ENCODE measurements around the gene S100A1. TPM values are rescaled to one million over a fixed set of nuclear protein-coding genes. Genes with fewer than 3 reads are reported as not detected.
A peak's percentile ranks its signal among the peaks of the same experiment; 100 is the strongest.

The S100A1 gene
- total RNA-seq, 4 donors from 2014 or later = 2.4 to 8.3 (median 2.8) TPM

- no peak for ATAC-seq
- H3K27me3 ChIP-seq = no peaks in the 10 kb centered on the region
- H3K27ac ChIP-seq = peak overlapping the region; percentile 59 to 90 (median 86)
- peaks cover 0 to 10% of the 10 kb centered on the region in 2 donors for H3K36me3 ChIP-seq
- WGBS, 2 donors (ENCODE audit: low coverage in 1 of 2) = 13 to 14% methylated on average over 3 to 7 of the region's 11 CpGs
- TF ChIP-seq POLR2A (IDR thresholded peaks at IDR 0.05) (no peak), EP300 (IDR thresholded peaks at IDR 0.05) (no peak), CTCF (IDR thresholded peaks at IDR 0.05) (no peak), POLR2AphosphoS5 (IDR thresholded peaks at IDR 0.05) (no peak)
- peak overlapping the region; percentile 56 to 70 for H3K4me3 ChIP-seq
- H3K4me1 ChIP-seq = peaks cover 0 to 69% (median 35%) of the 10 kb centered on the region in 3 donors
- no peaks in the 10 kb centered on the region for H3K9me3 ChIP-seq
Observed at GRCh38 chr1:153612111-153612754, 16.0 kb upstream of the S100A1 start.

DNA sequence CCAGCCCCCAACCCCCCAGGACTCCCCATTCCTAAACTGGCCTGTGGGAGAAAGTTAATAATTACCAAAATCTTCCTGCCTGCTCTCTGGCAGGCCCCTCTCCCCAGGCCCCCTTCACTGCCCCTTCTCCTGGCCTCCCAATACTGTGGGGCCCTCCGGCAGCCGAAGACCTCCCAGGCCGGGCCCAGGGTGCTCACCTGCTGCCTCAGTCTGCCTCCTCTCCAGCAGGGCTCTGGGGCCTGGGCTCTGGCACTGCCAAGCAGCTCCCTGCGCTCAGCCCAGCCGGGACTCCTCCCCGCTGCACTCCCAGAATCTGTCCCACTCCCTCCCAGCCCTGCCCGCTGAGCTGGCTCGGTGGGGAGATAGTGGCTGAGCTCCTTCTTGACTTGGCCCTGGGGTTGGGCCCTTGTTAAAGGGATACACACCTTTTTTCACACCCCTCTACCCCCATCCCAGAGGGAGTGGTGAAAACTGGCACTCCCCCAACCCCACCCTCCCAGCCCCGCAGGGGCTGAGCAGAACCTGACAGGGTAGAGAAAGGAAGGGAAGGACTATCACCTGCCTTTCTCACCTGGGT is 15.4 kb upstream of the S100A1 start, which contains the start of gene S100A16:
Gene S100A16 (minus strand): TSS at position 383 of the 577 bp plus-strand sequence. CDS start 4,986 bp downstream, outside the sequence.
- Histone ChIP-seq H3K4me3 (peak within 1 kb of the TSS; percentile 56 to 70), H3K27ac (peak within 1 kb of the TSS; percentile 59 to 90 (median 86)), H3K36me3 (peaks cover 0 to 4% of the 10 kb centered on the region in 2 donors), H3K9me3 (no peaks in the 10 kb centered on the region), H3K27me3 (no peaks in the 10 kb centered on the region), H3K4me1 (peaks cover 0 to 63% (median 41%) of the 10 kb centered on the region in 3 donors)
- TF ChIP-seq CTCF (IDR thresholded peaks at IDR 0.05) = no peak
- TF ChIP-seq POLR2AphosphoS5 (IDR thresholded peaks at IDR 0.05) = peak; percentile 86
- TF ChIP-seq POLR2A (IDR thresholded peaks at IDR 0.05) = peak; percentile 59 to 72
- no peak for TF ChIP-seq EP300 (IDR thresholded peaks at IDR 0.05)
- 26% methylated on average over 5 of the region's 9 CpGs; no CpG with 5 or more reads in 1 of the 2 donors for WGBS, 2 donors (ENCODE audit: low coverage in 1 of 2)
- peak; percentile 75 for ATAC-seq

DNA sequence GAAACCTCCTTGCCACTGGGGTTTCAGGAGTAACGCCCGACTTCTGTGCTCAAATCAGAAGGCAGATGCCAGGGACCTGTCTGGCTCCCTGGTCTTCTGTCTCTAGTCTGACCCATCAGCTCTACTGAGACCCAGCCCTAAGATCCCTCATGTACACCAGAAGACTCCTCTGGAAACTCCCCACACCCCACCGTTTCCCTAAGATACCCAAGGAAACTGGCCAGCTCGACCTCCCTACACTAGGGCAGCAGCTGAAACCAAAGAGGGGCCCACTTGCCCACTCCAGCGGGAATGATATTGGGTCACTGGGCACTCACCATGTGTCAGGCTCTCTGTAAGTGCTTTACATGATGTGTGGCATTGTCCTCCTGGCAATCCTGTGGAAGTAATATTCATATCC is 14.8 kb upstream of the S100A1 start:
- no peak for TF ChIP-seq POLR2A (IDR thresholded peaks at IDR 0.05)
- TF ChIP-seq POLR2AphosphoS5 (IDR thresholded peaks at IDR 0.05) = no peak
- TF ChIP-seq EP300 (IDR thresholded peaks at IDR 0.05) = no peak
- no peak for TF ChIP-seq CTCF (IDR thresholded peaks at IDR 0.05)
- Histone ChIP-seq H3K9me3 (no peaks in the 10 kb centered on the region), H3K4me1 (peaks cover 0 to 57% (median 43%) of the 10 kb centered on the region in 3 donors), H3K4me3 (peak overlapping the region in 1 of 2 donors; percentile 70), H3K36me3 (peaks cover 0 to 5% of the 10 kb centered on the region in 2 donors), H3K27ac (peak overlapping the region; percentile 59 to 90 (median 86)), H3K27me3 (no peaks in the 10 kb centered on the region)
- WGBS, 2 donors (ENCODE audit: low coverage in 1 of 2) = 50 to 89% methylated on average over 2 to 3 of the region's 5 CpGs
- ATAC-seq = no peak

DNA sequence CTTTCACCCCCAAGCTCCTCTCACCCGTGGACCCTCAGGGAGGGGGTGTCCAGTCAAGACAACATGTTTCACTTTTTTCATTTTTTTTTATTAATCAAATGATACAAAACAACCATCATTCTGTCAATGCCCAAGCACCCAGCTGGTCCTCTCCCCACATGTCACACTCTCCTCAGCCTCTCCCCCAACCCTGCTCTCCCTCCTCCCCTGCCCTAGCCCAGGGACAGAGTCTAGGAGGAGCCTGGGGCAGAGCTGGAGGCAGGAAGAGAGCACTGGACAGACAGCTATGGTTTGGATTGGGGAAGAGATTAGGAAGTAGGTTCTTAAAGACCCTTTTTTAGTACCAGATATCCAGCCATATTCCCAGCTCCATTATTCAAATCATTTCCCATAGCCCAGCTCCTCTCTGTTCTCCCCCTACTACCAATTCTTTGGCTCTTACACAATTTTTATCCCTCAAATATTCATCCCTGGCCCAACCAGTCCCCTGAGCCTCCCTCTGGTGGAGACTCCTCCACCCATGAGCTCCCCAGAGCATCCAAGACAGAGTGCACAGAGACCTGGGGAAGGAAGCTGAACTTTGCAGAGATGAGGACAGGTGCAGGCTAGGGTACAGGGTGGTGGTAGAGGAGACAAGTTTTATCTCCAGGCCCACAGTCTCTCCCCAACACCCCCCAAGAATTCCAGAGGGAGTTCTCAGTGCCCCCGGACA is 13.9 kb upstream of the S100A1 start:
- H3K4me1 ChIP-seq = peaks cover 0 to 48% (median 39%) of the 10 kb centered on the region in 3 donors

More for the DNA sequence above, 13.9 kb upstream of the S100A1 start:
- Histone ChIP-seq H3K9me3 (no peaks in the 10 kb centered on the region), H3K4me3 (no peak overlapping the region), H3K27ac (peak overlapping the region in 1 of 4 donors; percentile 12), H3K27me3 (no peaks in the 10 kb centered on the region), H3K36me3 (peaks cover 0 to 14% of the 10 kb centered on the region in 2 donors)
- TF ChIP-seq CTCF (IDR thresholded peaks at IDR 0.05) = no peak
- TF ChIP-seq POLR2A (IDR thresholded peaks at IDR 0.05) = no peak
- TF ChIP-seq EP300 (IDR thresholded peaks at IDR 0.05) = no peak
- no peak for TF ChIP-seq POLR2AphosphoS5 (IDR thresholded peaks at IDR 0.05)
- no peak for ATAC-seq
- WGBS, 2 donors (ENCODE audit: low coverage in 1 of 2) = 52 to 100% methylated on average over 1 to 2 of the region's 2 CpGs
